B cell (primary cell): ENCODE results near the gene LCE3A. TPM values are rescaled to one million over a fixed set of nuclear protein-coding genes. Genes with fewer than 3 reads are reported as not detected.

Experiments
- ATAC-seq: fragments of 200-7000 bp; cut with Tn5 transposase; one replicate; pipeline ENCODE4 v1.10.0; 2021; ENCODE audit warnings: low read depth, mild to moderate bottlenecking, moderate number of reproducible peaks, moderate library complexity
- CTCF ChIA-PET: fragments of 350-600 bp; sonication (Branson Sonifier 250); formaldehyde crosslinking; loops from one replicate; lab custom pipeline; 2021; ENCODE audit warnings: antibody characterized with exemption, inconsistent platforms; lab: Charles Lee
- POLR2A ChIA-PET: fragments of 350-600 bp; sonication (Branson Sonifier 250); formaldehyde crosslinking; loops from one replicate; lab custom pipeline; 2021; ENCODE audit warnings: antibody characterized with exemption; lab: Charles Lee
- DNase-seq: peaks from one replicate; pipeline ENCODE4 v3.0.0; 2013
- H2AFZ ChIP-seq: 2 replicates; pipeline ENCODE4 v1.6.1; 2012; ENCODE audit warnings: mild to moderate bottlenecking, low read depth, low read length; ENCODE audit not compliant: insufficient read depth, poor library complexity, severe bottlenecking
- H3K27ac ChIP-seq, 2 donors: 1 replicate in 1 of 2; 2 replicates in 1 of 2; pipeline ENCODE4 v1.5.1; 2012 to 2013; ENCODE audit warnings: low read length in 2 of 2, mild to moderate bottlenecking in 2 of 2, moderate library complexity in 1 of 2
- H3K27me3 ChIP-seq, 4 experiments: fragments of 200-600 bp in 1 of 4; sonication (generic) in 1 of 4; replicated peaks in 1 of 4; 1 replicate in 2 of 4; 2 replicates in 2 of 4; pipeline versions ENCODE4 v1.6.1 to v1.7.0; 2013 to 2016; ENCODE audit warnings: low read length in 3 of 4, mild to moderate bottlenecking in 2 of 4, mixed read lengths in 1 of 4, moderate library complexity in 1 of 4; ENCODE audit not compliant: insufficient read depth in 4 of 4, control insufficient read depth in 3 of 4; ENCODE audit errors: control extremely low read depth in 1 of 4
- H3K36me3 ChIP-seq, 2 experiments: replicated peaks in 1 of 2; 1 replicate in 1 of 2; 2 replicates in 1 of 2; pipeline versions ENCODE4 v1.6.1 to v1.7.1; 2013; ENCODE audit warnings: low read length in 1 of 2; ENCODE audit not compliant: insufficient read depth in 2 of 2, control insufficient read depth in 1 of 2; ENCODE audit errors: control extremely low read depth in 1 of 2, extremely low read depth in 1 of 2
- H3K4me1 ChIP-seq, 2 donors: fragments of 200-600 bp in 1 of 2; sonication (generic) in 1 of 2; 1 replicate in 1 of 2; 2 replicates in 1 of 2; pipeline versions ENCODE4 v1.5.1 to v1.6.1; 2013 to 2017; ENCODE audit warnings: low read length in 2 of 2; ENCODE audit not compliant: control insufficient read depth in 2 of 2, insufficient read depth in 2 of 2
- H3K4me2 ChIP-seq: replicated peaks from 2 replicates; pipeline ENCODE3; 2012; ENCODE audit warnings: mild to moderate bottlenecking, low read depth, low read length; ENCODE audit not compliant: poor library complexity, severe bottlenecking
- H3K4me3 ChIP-seq, 5 experiments: fragments of 200-600 bp in 1 of 5; sonication (generic) in 1 of 5; 1 replicate in 3 of 5; 2 replicates in 2 of 5; pipeline versions ENCODE4 v1.5.1 to v1.7.0; 2011 to 2016; ENCODE audit warnings: low read length in 4 of 5, mild to moderate bottlenecking in 4 of 5, low read depth in 2 of 5, control low read depth in 1 of 5, moderate library complexity in 1 of 5; ENCODE audit not compliant: insufficient read depth in 1 of 5; ENCODE audit errors: control extremely low read depth in 1 of 5, extremely low read depth in 1 of 5
- H3K79me2 ChIP-seq: fragments of 200-600 bp; sonication (generic); one replicate; pipeline ENCODE4 v1.6.0; 2016; ENCODE audit warnings: low read length; ENCODE audit not compliant: control insufficient read depth, insufficient read depth
- H3K9ac ChIP-seq: fragments of 200-600 bp; sonication (generic); 2 replicates; pipeline ENCODE4 v1.6.1; 2017; ENCODE audit warnings: mild to moderate bottlenecking, low read length, moderate library complexity
- H3K9me3 ChIP-seq, 3 donors: one replicate each; pipeline versions ENCODE4 v1.6.1 to v1.7.1; 2013; ENCODE audit warnings: low read length in 2 of 3; ENCODE audit not compliant: control insufficient read depth in 2 of 3, insufficient read depth in 1 of 3; ENCODE audit errors: control extremely low read depth in 1 of 3
- H4K20me1 ChIP-seq: 2 replicates; pipeline ENCODE4 v1.6.0; 2012; ENCODE audit warnings: mild to moderate bottlenecking, low read length; ENCODE audit not compliant: insufficient read depth, control insufficient read depth, poor library complexity, severe bottlenecking
- H3K27ac Mint-ChIP-seq: one replicate; pipeline ENCODE4 v1.8.0; 2021; ENCODE audit warnings: mixed read lengths
- H3K27me3 Mint-ChIP-seq: one replicate; pipeline ENCODE4 v1.8.0; 2021; ENCODE audit warnings: mixed read lengths
- H3K4me1 Mint-ChIP-seq: one replicate; pipeline ENCODE4 v1.8.0; 2021; ENCODE audit warnings: mixed read lengths
- H3K4me3 Mint-ChIP-seq: one replicate; pipeline ENCODE4 v1.8.0; 2021; ENCODE audit warnings: mixed read lengths
- H3K9me3 Mint-ChIP-seq: one replicate; pipeline ENCODE4 v1.8.0; 2022; ENCODE audit warnings: mixed read lengths; ENCODE audit not compliant: insufficient read depth
- CTCF ChIP-seq: fragments of 200-600 bp; IDR thresholded peaks from one replicate; pipeline ENCODE4 v1.8.0; 2022; ENCODE audit warnings: antibody characterized with exemption, mild to moderate bottlenecking
- EZH2 ChIP-seq: IDR thresholded peaks from 2 replicates; pipeline ENCODE4 v1.6.1; 2012; ENCODE audit warnings: borderline replicate concordance, low read depth, mild to moderate bottlenecking, moderate library complexity, low read length; ENCODE audit not compliant: insufficient read depth, poor library complexity, severe bottlenecking
- WGBS: methylation state at CpG from one replicate; pipeline ENCODE4 v1.1.5; 2013; ENCODE audit warnings: missing lambda C conversion rate; ENCODE audit not compliant: insufficient coverage; 5-methylcytosine and 5-hydroxymethylcytosine counted together
- intact Hi-C: fragments of 100-400 bp; cut with micrococcal nuclease; formaldehyde crosslinking; loops from one replicate; pipeline ENCODE4 v1.10.0; 2022
- polyA plus RNA-seq: library from polyadenylated mRNA; depleted of rRNA; stranded (reverse); fragments of >200 nt; gene quantifications from 2 replicates; pipeline ENCODE4 v1.2.3, GENCODE V29; 2012
- total RNA-seq, 2 donors: library from RNA; stranded (reverse); fragments of 120-200 nt in 1 of 2; gene quantifications; 1 replicate in 1 of 2; 2 replicates in 1 of 2; pipeline versions ENCODE4 v1.2.3 to v1.2.4, GENCODE V29; 2013 to 2022

The LCE3A gene
- total and polyA plus RNA-seq, 2 donors (not counting 1 experiment from before 2014, with no cell fraction given) = not detected

DNA sequence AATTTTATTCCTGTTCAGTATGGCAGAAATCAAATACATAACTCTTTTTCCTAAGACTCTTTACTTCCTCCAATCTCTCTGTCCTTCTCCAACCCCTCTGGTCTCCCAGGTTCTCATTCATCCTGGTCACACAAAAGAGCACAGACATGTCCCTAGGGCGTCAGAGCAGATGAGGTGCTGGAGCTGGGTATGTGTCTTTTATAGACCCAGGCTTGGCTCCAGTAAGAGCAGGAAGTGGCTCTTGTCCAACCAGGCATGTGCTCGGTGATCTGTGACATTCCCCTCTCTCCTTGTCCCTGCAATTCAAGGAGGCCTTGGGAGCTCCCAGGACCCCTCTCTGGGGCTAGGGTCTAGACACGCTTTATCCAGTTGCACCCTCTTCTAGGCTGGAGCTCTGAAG, 22.2 kb upstream of the LCE3A start:
- H3K36me3 ChIP-seq = no peaks in the 10 kb centered on the region
- no peak overlapping the region for H3K27ac ChIP-seq
- peaks cover 37% of the 10 kb centered on the region for H3K27me3 Mint-ChIP-seq
- DNase-seq = no peak
- H3K79me2 ChIP-seq = no peaks in the 10 kb centered on the region
- POLR2A ChIA-PET = no interaction called here
- H3K9me3 Mint-ChIP-seq = no peaks in the 10 kb centered on the region
- intact Hi-C loops = no loop called here
- no peaks in the 10 kb centered on the region for H3K9me3 ChIP-seq
- no peak for ATAC-seq
- CTCF ChIA-PET = no interaction called here
- H3K4me3 Mint-ChIP-seq = no peak overlapping the region
- H3K27me3 ChIP-seq = peaks cover 0 to 6% (median 1%) of the 10 kb centered on the region in 4 experiments
- TF ChIP-seq EZH2 (no peak), CTCF (no peak)
- H3K4me2 ChIP-seq = no peak overlapping the region
- H3K4me1 Mint-ChIP-seq = no peaks in the 10 kb centered on the region
- H3K9ac ChIP-seq = no peak overlapping the region
- WGBS = 100% methylated on average over 1 of the region's 3 CpGs
- H3K4me3 ChIP-seq = no peak overlapping the region
- no peaks in the 10 kb centered on the region for H4K20me1 ChIP-seq
- H3K4me1 ChIP-seq = no peaks in the 10 kb centered on the region
- no peak overlapping the region for H2AFZ ChIP-seq
- no peak overlapping the region for H3K27ac Mint-ChIP-seq

GRCh38 chr1:152643945-152644344, 21.0 kb upstream of the LCE3A start:
- Histone ChIP-seq H4K20me1 (no peaks in the 10 kb centered on the region), H2AFZ (no peak overlapping the region), H3K27me3 (peaks cover 0 to 3% (median 1%) of the 10 kb centered on the region in 4 experiments), H3K27ac (no peak overlapping the region), H3K36me3 (no peaks in the 10 kb centered on the region), H3K4me2 (no peak overlapping the region), H3K9me3 (no peaks in the 10 kb centered on the region), H3K4me1 (no peaks in the 10 kb centered on the region), H3K79me2 (no peaks in the 10 kb centered on the region), H3K4me3 (no peak overlapping the region), H3K9ac (no peak overlapping the region)
- no peak overlapping the region for H3K4me3 Mint-ChIP-seq
- no peak overlapping the region for H3K27ac Mint-ChIP-seq
- H3K9me3 Mint-ChIP-seq = no peaks in the 10 kb centered on the region
- ChIA-PET POLR2A (no interaction called here), CTCF (interaction anchor here (0.8 kb wide), 1 partner anchor 8 kb away, joined by 3 read pairs; no protein-coding TSS in a partner anchor)
- no peak for ATAC-seq
- intact Hi-C loops = no loop called here
- WGBS = 53% methylated on average over 3 of the region's 3 CpGs
- no peak for DNase-seq
- H3K4me1 Mint-ChIP-seq = no peaks in the 10 kb centered on the region
- TF ChIP-seq EZH2 (no peak), CTCF (no peak)
- H3K27me3 Mint-ChIP-seq = peaks cover 33% of the 10 kb centered on the region
